Glomerular endothelial cell (primary cell): ENCODE results near the gene F2. TPM values are rescaled to one million over a fixed set of nuclear protein-coding genes. Genes with fewer than 3 reads are reported as not detected.

Source experiments
- DNase-seq: peaks from one replicate; pipeline ENCODE4 v3.0.0-alpha.2; 2011; ENCODE audit warnings: low read depth, low spot score; ENCODE audit errors: extremely low read depth
- total RNA-seq: library from RNA; depleted of rRNA; stranded (reverse); fragments of >200 nt; gene quantifications from 2 replicates; pipeline ENCODE4 v1.2.3, GENCODE V29; 2015

Gene F2
- total RNA-seq, 1 donor from 2014 or later = not detected

DNA sequence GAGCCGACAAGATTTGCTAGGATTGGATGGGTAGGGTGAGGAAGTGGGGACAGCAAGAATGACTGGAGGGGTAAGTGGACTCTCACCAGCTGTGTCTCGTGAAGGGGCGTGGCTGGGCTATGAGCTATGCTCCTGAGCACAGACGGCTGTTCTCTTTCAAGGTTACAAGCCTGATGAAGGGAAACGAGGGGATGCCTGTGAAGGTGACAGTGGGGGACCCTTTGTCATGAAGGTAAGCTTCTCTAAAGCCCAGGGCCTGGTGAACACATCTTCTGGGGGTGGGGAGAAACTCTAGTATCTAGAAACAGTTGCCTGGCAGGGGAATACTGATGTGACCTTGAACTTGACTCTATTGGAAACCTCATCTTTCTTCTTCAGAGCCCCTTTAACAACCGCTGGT is 19.9 kb downstream of the F2 start:
- DNase-seq = no peak

DNA sequence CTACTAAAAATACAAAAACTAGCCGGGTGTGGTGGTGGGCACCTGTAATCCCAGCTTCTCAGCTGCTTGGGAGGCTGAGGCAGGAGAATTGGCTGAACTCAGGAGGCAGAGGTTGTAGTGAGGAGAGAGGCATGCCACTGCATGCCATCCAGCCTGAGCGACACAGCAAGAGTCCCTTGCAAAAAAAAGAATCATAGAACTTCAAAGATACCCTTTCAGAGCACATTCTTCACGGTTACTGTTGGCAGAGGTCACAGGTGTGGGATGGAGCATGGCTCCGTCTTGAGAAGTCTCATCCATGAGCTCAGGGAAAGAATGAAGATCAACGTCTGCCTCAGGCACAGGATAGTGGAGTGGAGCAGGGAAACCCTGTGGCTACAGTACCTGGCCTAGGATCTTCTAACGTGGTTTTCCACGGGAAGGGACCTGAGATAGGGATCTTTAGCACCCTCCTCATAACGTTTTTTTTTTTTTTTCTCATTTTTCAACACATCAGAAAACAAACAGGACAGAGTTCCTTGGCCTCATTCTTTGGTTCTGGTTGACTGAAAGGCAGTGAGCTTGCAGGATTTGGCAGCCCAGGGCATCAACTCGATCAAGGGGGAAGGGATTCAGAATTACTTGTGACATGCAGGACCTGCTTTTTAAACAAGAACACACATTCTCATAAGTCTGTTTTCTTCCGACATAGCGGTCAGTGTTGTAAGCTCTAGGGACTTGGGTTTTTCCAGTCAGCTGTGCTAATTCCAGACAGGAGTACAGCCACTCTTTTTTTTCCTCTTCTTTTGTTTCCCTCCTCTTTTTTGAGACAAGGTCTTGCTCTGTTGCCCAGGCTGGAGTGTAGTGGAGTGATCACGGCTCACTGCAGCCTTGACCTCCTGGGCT is 22.8 kb downstream of the F2 start:
- DNase-seq = no peak

- no peak for DNase-seq
Measured at GRCh38 chr11:46743043-46743442, 24.0 kb downstream of the F2 start.

DNA sequence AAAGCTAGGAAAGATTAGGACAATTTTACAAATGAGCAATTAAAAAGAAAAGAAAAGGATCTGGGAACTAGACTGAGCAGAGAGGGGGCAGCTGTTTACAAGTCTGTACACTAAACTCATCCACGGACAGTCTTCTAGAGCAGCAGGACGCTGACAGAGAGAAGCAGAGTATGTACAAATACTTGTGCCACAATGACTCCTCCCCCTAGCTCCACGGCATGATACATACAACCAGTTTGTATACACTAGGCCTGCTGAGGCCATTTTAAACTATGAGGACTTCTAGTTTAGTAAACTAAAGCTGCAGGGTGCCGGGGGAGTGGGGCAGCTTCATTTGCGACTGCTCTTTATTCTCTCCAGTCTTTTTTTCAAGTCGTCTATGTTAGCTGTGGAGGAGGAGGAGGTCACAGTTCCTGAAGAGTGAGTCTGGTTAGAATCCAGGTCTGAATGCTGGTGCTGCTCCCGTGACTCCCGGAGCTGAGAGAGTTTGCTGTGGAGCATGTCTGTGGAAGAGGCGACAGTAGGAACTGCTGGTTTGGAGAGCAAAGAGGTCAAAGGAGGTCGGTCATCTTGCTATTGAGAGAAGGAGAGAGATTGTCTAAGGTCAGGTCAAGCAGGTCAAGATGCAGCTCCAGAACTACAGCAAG is 24.8 kb downstream of the F2 start:
- no peak for DNase-seq

- DNase-seq = no peak
Measured at GRCh38 chr11:46745328-46745727, 26.3 kb downstream of the F2 start.

DNA sequence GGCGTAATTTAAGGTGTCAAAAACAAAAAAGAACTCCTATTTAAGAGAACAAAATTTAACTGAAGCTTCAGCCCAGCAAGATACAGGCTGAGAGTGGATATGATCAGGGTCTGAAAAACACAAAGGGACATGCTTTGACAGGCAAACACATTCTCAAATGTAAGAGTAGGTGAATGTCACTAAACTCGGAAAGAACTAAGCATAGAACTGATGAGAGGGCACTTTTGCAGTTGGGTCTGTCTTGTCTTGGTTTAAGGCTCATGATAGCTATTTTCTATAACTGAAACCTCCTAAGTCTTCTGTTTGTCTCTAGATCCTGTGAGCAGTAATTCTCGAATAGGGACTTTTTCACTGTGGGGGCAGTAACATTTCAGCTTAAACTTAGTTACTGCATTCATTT is 27.0 kb downstream of the F2 start:
- DNase-seq = no peak

DNA sequence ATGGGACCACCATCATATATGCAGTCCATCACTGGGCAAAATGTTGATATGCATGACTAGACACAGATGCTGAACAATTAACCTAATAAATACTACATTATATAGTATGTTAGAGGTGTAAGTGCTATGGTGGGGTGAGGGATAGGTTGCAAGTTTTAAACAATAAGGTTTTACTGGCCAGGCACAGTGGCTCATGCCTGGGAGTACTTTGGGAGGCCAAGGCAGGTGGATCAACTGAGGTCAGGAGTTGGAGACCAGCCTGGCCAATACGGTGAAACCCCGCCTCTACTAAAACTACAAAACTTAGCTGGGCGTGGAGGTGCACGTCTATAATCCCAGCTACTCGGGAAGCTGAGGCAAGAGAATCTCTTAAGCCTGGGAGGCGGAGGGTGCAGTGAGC is 28.1 kb downstream of the F2 start:
- no peak for DNase-seq

GRCh38 chr11:46755962-46756361 is 36.9 kb downstream of the F2 start:
- no peak for DNase-seq

DNA sequence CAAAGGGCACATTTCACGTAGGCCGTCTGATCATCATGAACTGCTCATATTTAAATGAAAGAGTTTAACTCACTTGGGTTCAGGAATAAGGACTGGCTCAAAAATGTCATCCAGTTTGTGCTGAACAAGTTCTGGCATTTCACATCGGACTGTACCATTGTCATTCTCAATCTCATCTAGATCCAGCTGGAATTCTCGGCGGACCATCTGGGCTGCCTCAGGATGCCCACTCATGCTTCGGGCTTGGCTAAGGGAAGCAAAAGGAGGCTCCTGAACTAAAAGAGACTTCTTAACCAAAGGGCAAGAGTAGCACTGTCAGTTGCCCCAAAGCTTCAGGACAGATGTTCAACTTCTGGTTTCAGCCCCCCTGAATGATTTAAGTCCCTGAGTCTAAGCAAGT is 40.2 kb downstream of the F2 start:
- no peak for DNase-seq

GRCh38 chr11:46760429-46761128 is 41.6 kb downstream of the F2 start:
- DNase-seq = no peak

GRCh38 chr11:46761807-46762206 is 42.8 kb downstream of the F2 start:
- DNase-seq = no peak

DNA sequence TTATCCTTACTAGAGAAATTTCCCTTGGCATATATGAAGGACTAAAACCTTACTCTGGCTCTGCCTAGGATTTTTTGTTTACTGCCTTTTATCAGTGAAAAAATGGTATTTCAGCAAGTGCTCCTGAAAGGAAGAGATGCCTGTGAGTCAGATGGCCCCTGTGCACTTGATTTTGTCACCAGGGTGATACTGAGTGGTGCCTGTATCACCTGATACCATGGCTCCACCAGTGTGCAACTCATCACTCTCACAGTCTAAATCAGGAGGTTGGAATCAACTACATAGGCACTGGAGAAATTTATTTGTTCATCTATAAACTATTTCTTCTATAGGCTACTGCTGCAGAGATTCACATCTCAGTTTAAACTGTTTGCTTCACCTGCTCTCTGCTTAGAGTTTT is 43.2 kb downstream of the F2 start:
- no peak for DNase-seq

GRCh38 chr11:46766656-46767055 is 47.6 kb downstream of the F2 start:
- no peak for DNase-seq

- DNase-seq = no peak
Measured at GRCh38 chr11:46769636-46770221, 50.7 kb downstream of the F2 start.

DNA sequence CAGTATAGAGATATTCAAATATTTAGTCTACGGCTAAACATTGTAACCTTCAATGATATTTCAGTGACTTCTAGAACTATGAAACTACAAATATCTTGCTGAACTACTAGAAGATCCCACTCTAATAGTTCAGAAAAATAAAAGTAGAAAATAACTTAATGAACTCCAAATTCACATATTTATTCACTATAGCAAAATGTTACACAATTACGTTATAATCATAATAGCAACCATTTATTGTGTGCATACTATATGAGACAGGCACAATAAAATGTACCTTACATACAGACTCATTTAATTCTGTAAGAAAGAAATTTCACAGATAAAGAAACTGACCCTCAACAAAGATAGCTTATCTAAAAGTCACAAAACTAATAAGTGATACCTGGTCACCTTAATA is 57.9 kb downstream of the F2 start:
- no peak for DNase-seq

DNA sequence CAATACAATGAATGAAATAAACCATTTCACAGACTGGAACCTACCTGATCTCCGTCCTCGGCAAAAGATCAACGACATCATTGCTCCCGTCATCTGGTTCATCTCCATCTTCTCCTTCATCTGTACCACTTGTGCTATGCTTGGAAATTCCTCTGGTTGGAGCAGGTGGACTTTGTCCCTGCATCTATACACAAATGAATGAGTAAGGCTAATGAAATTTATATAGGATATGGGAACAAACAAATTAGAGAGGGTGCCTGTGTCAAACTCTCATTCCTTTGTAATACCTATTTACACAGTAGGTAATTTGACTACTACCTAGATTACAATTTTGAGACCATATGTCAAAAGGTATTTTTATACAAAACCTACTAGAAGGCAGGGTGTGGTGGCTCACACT is 59.4 kb downstream of the F2 start:
- DNase-seq = no peak

Other genes starting within 250 kb of the F2 start
- gene AMBRA1, start 125.2 kb upstream of the F2 start, total RNA-seq = 25.2 and 38.5 TPM in 2 replicates
- gene HARBI1, start 102.0 kb upstream of the F2 start, total RNA-seq = 3.6 and 5.0 TPM in 2 replicates
- gene ATG13, start 101.7 kb upstream of the F2 start, total RNA-seq = 80.0 and 87.5 TPM in 2 replicates
- 40.0 and 52.1 TPM in 2 replicates for gene ARHGAP1, start 18.6 kb upstream of the F2 start, total RNA-seq
- 12.4 and 13.8 TPM in 2 replicates for gene ZNF408, start 18.2 kb upstream of the F2 start, total RNA-seq
- 49.1 and 60.0 TPM in 2 replicates for gene CKAP5, start 127.1 kb downstream of the F2 start, total RNA-seq
- 6.2 and 7.5 TPM in 2 replicates for gene LRP4, start 199.3 kb downstream of the F2 start, total RNA-seq
- gene CSTPP1, start 217.5 kb downstream of the F2 start, total RNA-seq = 25.9 and 33.5 TPM in 2 replicates